Islet precursor cell (in vitro differentiated cells): ENCODE results near the gene ATP5MG.

ENCODE experiments used
- DNase-seq: peaks from one replicate; pipeline ENCODE4 v3.0.0-alpha.2; 2018

The ATP5MG gene

DNA sequence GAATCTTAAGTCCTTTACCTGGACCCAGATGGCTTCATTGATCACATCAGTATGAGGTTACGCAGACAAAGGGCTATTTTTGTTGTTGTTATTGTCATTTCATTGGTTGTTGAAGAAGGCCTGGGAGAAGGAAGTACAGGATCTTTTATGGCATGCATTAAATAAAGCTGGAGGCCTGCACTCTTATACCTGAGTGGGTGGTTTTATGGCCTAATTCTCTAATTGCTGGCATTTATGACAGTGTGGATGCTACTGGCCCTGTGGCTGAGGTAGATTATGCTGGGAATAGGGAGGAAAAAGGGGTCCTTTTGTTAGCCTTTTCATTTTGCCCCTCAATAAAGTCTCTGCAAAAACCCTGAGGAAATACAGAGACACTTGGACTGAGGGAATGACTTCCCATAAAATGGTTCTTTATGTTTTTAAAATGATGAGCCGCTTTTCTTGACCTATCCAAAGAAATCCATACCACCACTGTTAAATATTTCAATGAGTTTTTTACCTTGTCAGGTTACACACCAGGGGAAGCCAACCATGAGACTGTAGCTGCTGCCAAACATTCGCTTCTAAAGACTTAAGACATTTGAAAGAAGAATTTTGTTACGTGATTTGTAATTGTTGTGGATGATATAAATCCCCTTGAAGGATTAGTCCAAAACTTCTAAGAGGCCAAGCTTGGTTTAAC is 41.6 kb downstream of the ATP5MG start:
- DNase-seq: no peak

DNA sequence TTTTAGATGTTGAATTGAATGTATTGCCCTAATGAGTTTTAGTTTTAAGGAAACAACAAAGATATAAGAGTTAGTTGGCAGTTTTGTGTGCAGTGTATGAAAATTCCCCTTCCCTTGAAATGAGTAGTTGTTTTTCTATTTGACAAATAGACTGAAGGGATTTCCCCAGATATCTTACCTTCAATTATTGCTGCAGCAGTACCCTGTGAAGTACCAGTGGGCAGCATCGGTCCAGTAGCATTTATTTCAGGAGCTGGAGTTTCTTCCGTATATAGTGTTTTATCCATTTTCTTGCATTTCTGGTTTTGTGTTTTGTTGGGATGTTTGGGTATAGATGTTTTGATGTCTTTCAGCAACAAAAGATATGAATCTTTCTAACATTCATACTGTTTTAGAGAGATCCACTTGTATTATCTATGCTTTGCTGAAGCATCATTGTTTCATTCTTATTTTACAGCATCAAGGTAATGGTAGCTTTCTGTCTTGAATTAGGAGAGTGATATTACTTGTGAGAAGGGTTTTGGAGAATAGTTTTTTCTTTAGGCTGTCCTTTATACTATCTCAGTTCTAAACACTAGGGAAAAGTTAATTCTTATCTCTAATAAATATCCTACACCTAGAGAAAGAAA is 42.3 kb downstream of the ATP5MG start:
- DNase-seq: no peak

DNA sequence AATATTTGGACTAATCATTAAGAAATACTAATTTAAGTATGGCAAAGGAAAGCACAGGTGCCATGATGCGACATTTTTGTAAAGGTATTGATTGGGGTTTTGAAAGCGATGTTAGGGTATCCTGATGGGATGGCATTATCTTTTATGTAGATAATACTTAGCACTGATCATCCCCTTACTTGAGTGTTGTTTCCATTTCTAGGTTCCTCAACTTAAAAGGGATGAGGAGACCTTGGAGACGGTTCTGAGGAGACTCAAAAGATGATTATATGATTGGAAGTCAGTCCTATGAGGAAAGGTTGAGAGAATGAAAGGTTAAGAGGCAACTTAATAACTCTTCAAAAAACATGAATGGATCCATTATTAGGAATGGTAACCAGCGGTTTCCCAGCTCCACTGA is 46.0 kb downstream of the ATP5MG start:
- DNase-seq: no peak

DNA sequence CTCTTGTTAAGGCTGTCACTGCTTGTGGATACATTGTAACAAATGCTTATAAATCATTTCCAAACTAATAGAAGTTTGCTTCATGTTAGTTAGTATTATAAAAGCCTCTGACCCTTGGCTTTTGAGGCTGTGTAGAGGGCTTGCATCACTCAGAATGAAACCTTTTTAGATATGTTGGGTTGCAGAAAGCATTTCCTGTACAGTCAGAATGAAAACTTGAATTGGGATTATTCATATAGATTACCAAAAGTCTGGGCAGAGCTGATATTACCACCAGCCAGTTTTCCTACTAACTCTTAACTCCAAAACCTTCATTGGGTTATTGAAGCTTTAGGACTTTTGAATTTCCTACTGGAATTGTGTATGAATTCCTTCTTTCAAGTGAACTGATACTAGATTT is 46.9 kb downstream of the ATP5MG start:
- DNase-seq: no peak

DNA sequence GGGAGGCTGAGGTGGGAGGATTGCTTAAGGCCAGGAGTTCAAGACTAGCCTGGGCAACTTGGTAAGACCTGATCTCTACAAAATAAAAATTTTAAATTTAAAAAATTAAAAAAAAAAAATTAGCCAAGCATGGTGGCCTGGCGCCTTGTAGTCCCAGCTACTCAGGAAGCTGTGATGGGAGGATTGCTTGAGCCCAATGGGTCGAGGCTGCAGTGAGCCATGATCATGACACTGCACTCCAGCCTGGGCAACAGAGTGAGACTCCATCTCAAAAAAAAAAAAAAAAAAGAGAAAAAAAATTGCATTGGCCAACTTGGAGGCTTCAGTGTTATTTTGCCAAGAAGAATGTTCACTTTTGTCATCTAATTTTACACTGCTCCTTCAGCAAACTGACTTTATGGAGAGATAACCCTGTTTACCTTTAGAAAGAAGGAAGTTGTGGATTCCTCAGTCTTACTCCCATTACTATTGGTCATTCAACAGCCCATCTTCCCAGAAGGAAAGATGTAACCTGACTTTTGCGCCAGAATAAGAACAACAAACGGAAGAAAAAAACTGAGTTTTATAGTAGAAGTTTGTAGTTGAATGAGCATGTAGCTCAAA is 48.0 kb downstream of the ATP5MG start:
- DNase-seq: no peak

DNA sequence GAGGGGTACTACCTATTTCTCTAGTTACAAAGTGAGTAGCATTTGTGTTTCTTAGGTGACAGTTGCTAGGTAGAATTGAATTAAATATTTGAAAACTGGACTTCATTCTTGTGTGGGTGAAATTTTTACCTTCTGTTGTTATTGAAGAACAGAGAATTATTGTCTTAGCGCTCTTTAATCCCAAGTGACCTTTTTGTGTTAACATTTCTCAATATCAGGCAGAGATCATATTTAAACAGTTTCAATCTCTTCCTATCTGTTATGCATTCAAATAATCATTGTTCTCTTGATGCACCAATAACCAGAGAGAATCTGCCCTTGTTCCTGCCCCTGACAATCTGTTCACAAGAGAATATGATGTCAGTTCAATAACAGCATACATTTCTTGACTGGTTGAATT is 49.0 kb downstream of the ATP5MG start:
- DNase-seq: no peak
